Suprapubic skin (tissue), 4 donors: Measurements from ENCODE around the gene MSRB3. TPM values are rescaled to one million over a fixed set of nuclear protein-coding genes. Genes with fewer than 3 reads are reported as not detected.

ENCODE experiments used
- DNase-seq, 2 donors: peaks; one replicate each; pipeline ENCODE4 v3.0.0-alpha.2; 2019; ENCODE audit warnings: low spot score in 2 of 2
- H3K27ac ChIP-seq: fragments of 200-600 bp; sonication (generic); one replicate; pipeline ENCODE4 v1.5.1; 2019
- H3K27me3 ChIP-seq: fragments of 200-600 bp; sonication (generic); one replicate; pipeline ENCODE4 v1.5.1; 2019
- H3K36me3 ChIP-seq: fragments of 200-600 bp; sonication (generic); one replicate; pipeline ENCODE4 v1.5.1; 2019
- H3K4me1 ChIP-seq: fragments of 200-600 bp; sonication (generic); one replicate; pipeline ENCODE4 v1.5.1; 2019
- H3K4me3 ChIP-seq: fragments of 200-600 bp; sonication (generic); one replicate; pipeline ENCODE4 v1.5.1; 2019; ENCODE audit warnings: mild to moderate bottlenecking
- H3K9me3 ChIP-seq: fragments of 200-600 bp; sonication (generic); one replicate; pipeline ENCODE4 v1.5.1; 2019
- CTCF ChIP-seq, 2 donors: fragments of 200-600 bp in 1 of 2; fragments of 450-650 bp in 1 of 2; sonication (generic) in 1 of 2; IDR thresholded peaks; one replicate each; pipeline ENCODE4 v1.5.1; 2016 to 2019; ENCODE audit warnings: antibody characterized with exemption in 2 of 2, mild to moderate bottlenecking in 1 of 2, moderate library complexity in 1 of 2
- EP300 ChIP-seq: sonication (generic); formaldehyde crosslinking; IDR thresholded peaks from one replicate; pipeline ENCODE4 v1.6.1; 2017; ENCODE audit warnings: antibody characterized with exemption
- POLR2A ChIP-seq, 2 donors: fragments of 450-650 bp; IDR thresholded peaks; one replicate each; pipeline ENCODE4 v1.6.1; 2017; ENCODE audit warnings: antibody characterized with exemption in 2 of 2, mild to moderate bottlenecking in 2 of 2, moderate library complexity in 2 of 2
- POLR2AphosphoS5 ChIP-seq, 3 donors: sonication (generic); formaldehyde crosslinking; IDR thresholded peaks; one replicate each; pipeline ENCODE4 v1.6.1; 2017; ENCODE audit warnings: antibody characterized with exemption in 3 of 3
- WGBS: methylation state at CpG from one replicate; pipeline ENCODE4 v1.1.5; 2018; 5-methylcytosine and 5-hydroxymethylcytosine counted together
- total RNA-seq, 4 donors: library from RNA; depleted of rRNA; stranded (reverse); fragments of >200 nt; gene quantifications; one replicate each; pipeline ENCODE4 v1.1.0, GENCODE V29; 2016

Gene MSRB3
- total RNA-seq, 4 donors from 2014 or later: 5.2 to 16.9 (median 9.8) TPM

GRCh38 chr12:65266408-65266807 lies 12.1 kb upstream of the MSRB3 start:
- H3K4me3 ChIP-seq: no peak overlapping the region
- H3K4me1 ChIP-seq: no peaks in the 10 kb centered on the region
- no peaks in the 10 kb centered on the region for H3K27me3 ChIP-seq
- no peaks in the 10 kb centered on the region for H3K9me3 ChIP-seq
- DNase-seq: no peak
- WGBS: 76% methylated on average over 3 of the region's 3 CpGs
- TF ChIP-seq POLR2A (IDR thresholded peaks at IDR 0.05): no peak
- TF ChIP-seq POLR2AphosphoS5 (IDR thresholded peaks at IDR 0.05): no peak
- no peak for TF ChIP-seq EP300
- no peak for TF ChIP-seq CTCF (IDR thresholded peaks at IDR 0.05)
- no peak overlapping the region for H3K27ac ChIP-seq
- H3K36me3 ChIP-seq: no peaks in the 10 kb centered on the region

DNA sequence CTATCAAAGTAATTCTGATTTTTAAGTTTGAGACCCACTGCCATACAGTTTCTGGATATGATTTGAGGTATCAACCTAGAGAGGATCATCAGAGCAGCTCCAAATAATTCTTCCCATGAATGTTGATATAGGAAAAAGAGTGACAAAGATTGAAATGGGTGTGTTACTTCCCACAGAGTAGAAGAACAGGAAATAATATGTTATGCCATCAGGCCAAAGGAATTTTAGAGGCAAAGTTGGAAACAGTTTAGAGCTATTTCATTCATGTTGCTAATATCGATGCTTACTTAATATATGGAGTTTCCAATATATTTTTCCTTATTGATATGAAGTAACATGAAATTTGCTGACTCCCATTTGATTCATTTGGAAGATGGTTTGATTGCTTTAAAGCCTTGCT lies 8.9 kb upstream of the MSRB3 start:
- DNase-seq: no peak
- TF ChIP-seq POLR2AphosphoS5 (IDR thresholded peaks at IDR 0.05) (no peak), EP300 (no peak), POLR2A (IDR thresholded peaks at IDR 0.05) (no peak), CTCF (IDR thresholded peaks at IDR 0.05) (no peak)
- H3K27me3 ChIP-seq: no peaks in the 10 kb centered on the region
- 53% methylated on average over 1 of the region's 1 CpG for WGBS
- H3K9me3 ChIP-seq: no peaks in the 10 kb centered on the region
- H3K36me3 ChIP-seq: no peaks in the 10 kb centered on the region
- no peak overlapping the region for H3K4me3 ChIP-seq
- no peak overlapping the region for H3K27ac ChIP-seq
- H3K4me1 ChIP-seq: no peaks in the 10 kb centered on the region

- peaks cover 19% of the 10 kb centered on the region for H3K4me1 ChIP-seq
- WGBS: 81% methylated on average over 7 of the region's 7 CpGs
- H3K9me3 ChIP-seq: no peaks in the 10 kb centered on the region
- no peak overlapping the region for H3K27ac ChIP-seq
- TF ChIP-seq POLR2AphosphoS5 (IDR thresholded peaks at IDR 0.05): no peak
- TF ChIP-seq EP300: no peak
- no peak for TF ChIP-seq CTCF (IDR thresholded peaks at IDR 0.05)
- no peak for TF ChIP-seq POLR2A (IDR thresholded peaks at IDR 0.05)
- H3K4me3 ChIP-seq: no peak overlapping the region
- DNase-seq: no peak
- H3K27me3 ChIP-seq: peaks cover 10% of the 10 kb centered on the region
- no peaks in the 10 kb centered on the region for H3K36me3 ChIP-seq
These were observed 3.7 kb upstream of the MSRB3 start for GRCh38 chr12:65274602-65275272.

DNA sequence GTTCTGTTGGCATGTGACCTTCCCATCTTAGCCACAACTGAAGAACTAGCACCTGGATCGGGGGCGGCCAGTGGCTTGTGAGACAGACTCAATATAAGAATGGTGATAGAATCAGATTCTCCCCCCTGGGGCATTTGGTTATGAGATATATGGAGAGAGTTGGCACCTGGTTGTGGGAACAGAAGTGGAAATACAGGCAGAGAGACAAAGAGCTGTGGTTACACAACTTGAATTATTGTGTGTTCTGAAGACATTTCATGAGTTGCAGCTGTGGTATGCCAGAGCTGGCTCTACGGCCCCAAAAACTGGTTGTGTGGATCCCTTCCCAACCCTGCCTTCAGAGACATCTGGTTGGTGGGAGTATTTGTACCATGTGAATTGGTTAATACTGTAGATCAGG lies 2.9 kb upstream of the MSRB3 start:
- no peak for DNase-seq
- TF ChIP-seq POLR2AphosphoS5 (IDR thresholded peaks at IDR 0.05) (no peak), POLR2A (IDR thresholded peaks at IDR 0.05) (no peak)
- Histone ChIP-seq H3K36me3 (no peaks in the 10 kb centered on the region), H3K4me1 (peaks cover 19% of the 10 kb centered on the region), H3K27me3 (peaks cover 10% of the 10 kb centered on the region), H3K9me3 (no peaks in the 10 kb centered on the region), H3K4me3 (no peak overlapping the region), H3K27ac (no peak overlapping the region)
- 57% methylated on average over 3 of the region's 3 CpGs for WGBS

DNA sequence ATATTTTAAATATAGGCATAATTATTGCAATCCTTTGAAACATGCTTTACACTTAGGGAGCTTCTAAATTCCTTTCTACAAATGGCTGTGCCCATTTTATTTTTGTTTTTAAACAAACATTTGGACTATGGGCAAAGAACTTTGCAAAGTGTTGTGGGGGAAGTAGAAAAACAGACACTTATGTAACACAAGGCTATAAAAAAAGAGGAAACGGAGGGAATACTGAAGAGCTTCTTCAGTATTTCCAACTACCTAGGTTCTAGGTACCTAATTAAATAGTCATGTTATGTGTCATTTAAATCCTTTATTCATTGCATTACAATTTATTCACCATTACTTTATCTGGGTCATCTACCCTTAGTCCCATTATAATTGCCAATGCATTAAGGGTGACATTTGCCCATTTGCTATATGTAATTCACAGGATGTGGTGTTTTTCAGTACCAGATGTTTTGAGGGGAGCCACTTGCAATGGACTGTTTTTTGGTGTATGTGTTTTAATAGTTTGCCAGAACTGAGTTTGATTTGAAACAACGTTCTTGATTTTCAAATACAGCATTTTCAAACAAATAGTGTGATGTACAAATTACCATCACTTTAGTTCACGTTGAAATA lies 1.5 kb upstream of the MSRB3 start:
- Histone ChIP-seq H3K4me3 (no peak overlapping the region), H3K4me1 (peaks cover 19% of the 10 kb centered on the region), H3K36me3 (no peaks in the 10 kb centered on the region), H3K27ac (no peak overlapping the region), H3K27me3 (peaks cover 10% of the 10 kb centered on the region), H3K9me3 (no peaks in the 10 kb centered on the region)
- no peak for TF ChIP-seq CTCF (IDR thresholded peaks at IDR 0.05)
- TF ChIP-seq EP300: no peak
- no peak for TF ChIP-seq POLR2A (IDR thresholded peaks at IDR 0.05)
- no peak for TF ChIP-seq POLR2AphosphoS5 (IDR thresholded peaks at IDR 0.05)
- 51% methylated on average over 3 of the region's 3 CpGs for WGBS
- no peak for DNase-seq
